Activated CD4-positive, alpha-beta T cell treated with anti-CD3 and anti-CD28 coated beads, Interleukin-2, amount 50 U/mL, for 1 hour (primary cell): ENCODE results near the gene RAB39A.

Experiments used
- DNase-seq: peaks from one replicate; pipeline ENCODE4 v3.0.0-alpha.2; 2020

The RAB39A gene

GRCh38 chr11:107962181-107962580 lies 33.9 kb downstream of the RAB39A start:
- no peak for DNase-seq

GRCh38 chr11:107963091-107963490 lies 34.8 kb downstream of the RAB39A start:
- no peak for DNase-seq

DNA sequence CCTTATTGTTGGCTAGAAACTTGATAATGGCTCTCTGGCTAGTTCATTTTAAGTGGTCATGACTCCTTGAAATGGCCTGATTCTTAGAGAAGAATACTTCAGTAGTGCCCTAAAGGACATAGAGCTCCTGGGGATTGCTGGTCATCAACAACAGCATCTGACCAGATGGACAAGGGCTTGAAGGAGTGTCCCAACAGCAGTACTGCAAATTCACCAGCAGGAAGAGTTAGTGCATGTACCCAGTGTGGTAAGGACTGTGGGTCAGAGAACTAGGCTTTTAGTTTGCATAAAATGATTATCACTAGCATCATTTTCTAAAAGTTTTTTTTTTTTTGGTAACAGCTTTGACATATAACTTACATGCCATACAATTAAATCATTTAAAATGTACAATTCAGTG lies 41.0 kb downstream of the RAB39A start:
- DNase-seq, result no peak

GRCh38 chr11:107970049-107970448 lies 41.8 kb downstream of the RAB39A start:
- no peak for DNase-seq

GRCh38 chr11:107973641-107974040 lies 45.4 kb downstream of the RAB39A start:
- DNase-seq, result no peak

GRCh38 chr11:107988397-107989158 lies 60.3 kb downstream of the RAB39A start:
- no peak for DNase-seq

DNA sequence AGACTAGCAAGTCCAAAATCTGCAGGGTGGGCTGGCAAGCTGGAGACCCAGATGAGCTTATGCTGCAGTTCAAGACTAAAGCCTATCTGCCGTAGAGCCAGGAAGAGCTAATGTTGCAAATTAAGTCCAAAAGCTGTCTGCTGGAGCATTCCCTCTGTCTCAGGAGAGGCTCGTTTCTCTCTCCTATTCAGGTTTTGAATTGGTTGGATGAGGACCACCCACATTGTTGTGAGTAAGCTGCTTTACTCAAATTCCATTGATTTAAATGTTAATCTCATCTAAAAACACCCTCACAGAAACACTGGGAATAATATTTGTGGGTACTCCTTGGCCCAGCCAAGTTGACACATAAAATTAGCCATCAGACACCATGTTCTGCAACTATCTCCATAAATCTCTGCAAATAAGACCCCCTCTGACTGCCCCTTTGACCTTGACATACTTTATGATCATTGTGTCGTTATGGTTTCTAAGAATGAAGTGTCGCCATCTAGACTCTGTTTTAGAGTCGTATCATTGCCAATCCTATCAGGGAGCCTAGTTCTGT lies 63.7 kb downstream of the RAB39A start:
- no peak for DNase-seq

- DNase-seq, result no peak
Observed at GRCh38 chr11:107996006-107996776, 67.9 kb downstream of the RAB39A start.

DNA sequence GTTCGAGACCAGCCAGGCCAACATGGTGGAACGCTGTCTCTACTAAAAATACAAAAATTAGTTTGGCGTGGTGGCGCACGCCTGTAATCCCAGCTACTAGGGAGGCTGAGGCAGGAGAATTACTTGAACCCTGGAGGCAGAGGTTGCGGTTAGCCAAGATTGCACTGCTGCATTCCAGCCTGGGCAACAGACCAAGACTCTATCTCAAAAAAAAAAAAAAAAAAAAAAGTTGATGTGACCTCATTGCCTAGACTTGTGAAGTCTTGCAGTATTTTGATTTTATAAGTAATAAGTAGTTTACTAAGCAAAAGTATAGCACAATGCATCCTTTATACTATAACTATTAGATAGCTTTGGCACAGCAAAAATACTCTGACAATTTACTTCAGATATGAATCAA lies 70.5 kb downstream of the RAB39A start:
- no peak for DNase-seq

- no peak for DNase-seq
Observed at GRCh38 chr11:107999759-108000455, 71.7 kb downstream of the RAB39A start.

DNA sequence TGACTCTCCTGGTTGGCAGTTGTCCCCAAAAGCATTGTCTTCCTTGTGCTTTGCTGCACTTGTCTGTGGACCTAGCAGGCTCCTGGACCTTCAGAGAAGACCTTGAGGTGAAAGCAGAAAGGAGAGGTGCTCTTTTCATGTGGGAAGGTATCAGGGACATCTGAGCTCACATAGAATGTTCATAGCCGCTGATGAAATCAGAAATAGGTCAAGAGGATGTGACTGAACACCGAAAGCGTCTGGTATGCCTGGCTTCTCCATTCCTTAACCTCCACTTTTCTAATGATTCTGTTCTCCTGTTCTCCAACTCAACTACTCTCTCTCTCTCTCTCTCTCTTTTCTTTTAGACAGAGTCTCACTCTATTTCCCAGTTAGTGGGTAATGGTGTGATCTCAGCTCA lies 74.2 kb downstream of the RAB39A start:
- DNase-seq, result no peak

- no peak for DNase-seq
Observed at GRCh38 chr11:108003623-108004022, 75.4 kb downstream of the RAB39A start.

DNA sequence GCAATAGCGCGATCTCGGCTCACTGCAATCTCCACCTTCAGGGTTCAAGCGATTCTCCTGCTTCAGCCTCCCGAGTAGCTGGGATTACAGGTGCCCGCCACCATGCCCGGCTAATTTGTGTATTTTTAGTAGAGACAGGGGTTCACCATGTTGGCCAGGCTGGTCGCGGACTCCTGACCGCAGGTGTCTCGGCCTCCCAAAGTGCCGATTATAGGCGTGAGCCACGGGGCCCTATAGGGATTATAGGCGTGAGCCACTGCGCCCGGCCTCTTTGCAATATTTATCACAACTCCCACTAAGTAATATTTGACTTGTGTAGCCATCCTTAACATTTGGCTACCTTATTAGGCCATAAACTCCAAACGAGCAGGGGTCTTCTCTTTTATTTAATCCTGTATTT lies 79.6 kb downstream of the RAB39A start:
- DNase-seq, result no peak

- DNase-seq, result peak; percentile 86
Observed at GRCh38 chr11:108008656-108009496, 80.6 kb downstream of the RAB39A start, which contains the start of gene CUL5. Gene CUL5 (plus strand): TSS chr11:108008898. CDS start chr11:108009349, 451 bp downstream.

DNA sequence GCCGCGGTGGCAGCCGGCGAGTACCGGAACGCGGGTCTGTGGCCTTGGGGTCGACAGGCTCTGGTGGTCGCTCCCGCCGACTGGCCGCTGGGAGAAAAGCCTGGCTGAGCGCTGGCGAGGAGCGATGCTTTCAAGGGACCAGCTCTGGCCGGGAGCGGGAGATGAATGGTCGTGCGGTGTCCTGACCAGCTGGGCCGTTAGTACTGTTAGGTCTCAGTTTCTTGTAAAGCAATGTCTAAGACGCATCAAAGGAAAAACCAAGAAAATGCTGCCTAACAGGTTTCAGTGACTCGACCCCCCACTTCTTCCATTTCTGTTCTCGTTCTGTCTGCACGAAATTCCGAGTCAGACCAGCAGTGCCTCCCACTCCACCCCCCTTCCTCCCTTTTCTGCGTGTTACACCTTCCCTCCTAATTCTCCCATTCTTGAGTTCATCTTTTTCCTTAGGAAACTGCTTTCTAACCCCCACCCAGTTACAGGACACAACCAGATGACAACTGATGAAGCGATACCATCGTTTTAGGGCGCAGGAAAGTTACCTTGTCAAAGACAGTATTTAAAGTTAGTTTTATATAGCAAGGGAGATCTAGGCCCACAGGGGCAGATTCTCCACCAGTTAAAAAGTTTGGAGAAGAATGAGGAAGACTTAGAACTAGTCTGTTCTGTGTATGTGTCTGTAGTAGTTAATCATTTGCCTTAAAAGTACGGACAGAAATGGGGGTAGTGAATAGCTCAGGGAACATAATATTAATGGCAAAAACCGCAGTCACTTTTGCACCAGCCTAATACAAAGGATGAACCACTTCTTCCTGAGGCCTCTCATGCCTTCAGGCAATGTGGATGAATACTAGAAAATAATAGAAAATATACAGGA lies 81.5 kb downstream of the RAB39A start:
- DNase-seq, result no peak

DNA sequence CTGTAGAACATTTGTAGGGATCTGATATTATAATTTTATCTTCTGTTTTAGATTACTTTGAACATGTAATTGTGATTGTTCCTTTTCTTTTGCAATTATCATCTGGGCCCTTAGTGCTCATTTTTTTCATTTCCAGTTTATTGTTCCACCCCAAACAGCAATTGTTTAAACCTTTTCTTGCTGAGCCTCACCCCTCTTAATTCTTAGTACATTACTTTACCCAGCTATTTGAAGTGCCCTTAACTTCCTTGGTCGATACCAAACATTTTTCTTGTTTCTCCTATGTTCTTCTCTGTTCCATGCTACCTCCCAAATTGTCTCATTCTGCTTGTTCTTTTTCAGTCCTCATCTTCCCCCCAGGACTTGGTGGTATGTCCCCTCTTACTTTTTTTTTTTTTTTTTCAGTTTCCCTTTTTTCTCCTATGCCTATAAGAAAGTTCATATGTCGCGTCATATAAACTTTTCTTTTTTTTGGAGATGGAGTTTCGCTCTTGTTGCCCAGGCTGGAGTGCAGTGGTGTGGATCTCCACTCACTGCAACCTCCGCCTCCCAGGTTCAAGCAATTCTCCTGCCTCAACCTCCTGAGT lies 84.0 kb downstream of the RAB39A start:
- no peak for DNase-seq
